Suprapubic skin (tissue), 4 donors: ENCODE results near the gene NR1H4. TPM values are rescaled to one million over a fixed set of nuclear protein-coding genes. Genes with fewer than 3 reads are reported as not detected.

ENCODE experiments used
- DNase-seq, 2 donors: peaks; one replicate each; pipeline ENCODE4 v3.0.0-alpha.2; 2019; ENCODE audit warnings: low spot score in 2 of 2
- H3K27ac ChIP-seq: fragments of 200-600 bp; sonication (generic); one replicate; pipeline ENCODE4 v1.5.1; 2019
- H3K27me3 ChIP-seq: fragments of 200-600 bp; sonication (generic); one replicate; pipeline ENCODE4 v1.5.1; 2019
- H3K36me3 ChIP-seq: fragments of 200-600 bp; sonication (generic); one replicate; pipeline ENCODE4 v1.5.1; 2019
- H3K4me1 ChIP-seq: fragments of 200-600 bp; sonication (generic); one replicate; pipeline ENCODE4 v1.5.1; 2019
- H3K4me3 ChIP-seq: fragments of 200-600 bp; sonication (generic); one replicate; pipeline ENCODE4 v1.5.1; 2019; ENCODE audit warnings: mild to moderate bottlenecking
- H3K9me3 ChIP-seq: fragments of 200-600 bp; sonication (generic); one replicate; pipeline ENCODE4 v1.5.1; 2019
- EP300 ChIP-seq: sonication (generic); formaldehyde crosslinking; IDR thresholded peaks from one replicate; pipeline ENCODE4 v1.6.1; 2017; ENCODE audit warnings: antibody characterized with exemption
- POLR2A ChIP-seq, 2 donors: fragments of 450-650 bp; IDR thresholded peaks; one replicate each; pipeline ENCODE4 v1.6.1; 2017; ENCODE audit warnings: antibody characterized with exemption in 2 of 2, mild to moderate bottlenecking in 2 of 2, moderate library complexity in 2 of 2
- POLR2AphosphoS5 ChIP-seq, 3 donors: sonication (generic); formaldehyde crosslinking; IDR thresholded peaks; one replicate each; pipeline ENCODE4 v1.6.1; 2017; ENCODE audit warnings: antibody characterized with exemption in 3 of 3
- WGBS: methylation state at CpG from one replicate; pipeline ENCODE4 v1.1.5; 2018; 5-methylcytosine and 5-hydroxymethylcytosine counted together
- total RNA-seq, 4 donors: library from RNA; depleted of rRNA; stranded (reverse); fragments of >200 nt; gene quantifications; one replicate each; pipeline ENCODE4 v1.1.0, GENCODE V29; 2016
- TF ChIP-seq, protein P1 (sequence below), 2 donors: fragments of 200-600 bp in 1 of 2; fragments of 450-650 bp in 1 of 2; sonication (generic) in 1 of 2; IDR thresholded peaks; one replicate each; pipeline ENCODE4 v1.5.1; 2016 to 2019; ENCODE audit warnings: antibody characterized with exemption in 2 of 2, mild to moderate bottlenecking in 1 of 2, moderate library complexity in 1 of 2

Gene NR1H4
- total RNA-seq, 4 donors from 2014 or later = not detected

DNA sequence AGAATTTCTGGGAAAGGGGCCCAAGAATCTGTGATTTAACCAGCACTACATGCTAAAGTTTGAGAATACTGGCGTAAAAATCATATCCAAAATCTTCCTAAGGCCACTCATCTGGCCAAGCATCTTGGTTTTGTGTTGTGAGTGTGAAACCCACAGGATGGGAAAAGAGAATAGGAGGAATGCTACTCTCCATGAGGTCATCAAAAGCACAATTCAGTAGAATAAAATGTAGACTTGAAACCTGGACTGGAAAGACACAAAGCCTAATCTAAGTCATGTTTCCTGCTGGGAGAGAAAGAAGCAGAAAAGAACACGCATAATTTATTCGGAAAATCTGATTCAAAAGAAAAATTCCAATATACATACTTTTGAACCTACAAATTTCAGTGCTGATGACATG lies 42.3 kb downstream of the NR1H4 start:
- H3K36me3 ChIP-seq = no peaks in the 10 kb centered on the region
- H3K9me3 ChIP-seq = no peaks in the 10 kb centered on the region
- H3K27ac ChIP-seq = no peak overlapping the region
- 93% methylated on average over 3 of the region's 3 CpGs for WGBS
- H3K4me1 ChIP-seq = no peaks in the 10 kb centered on the region
- no peak for DNase-seq
- TF ChIP-seq EP300 (no peak), POLR2A (IDR thresholded peaks at IDR 0.05) (no peak), POLR2AphosphoS5 (IDR thresholded peaks at IDR 0.05) (no peak)
- TF ChIP-seq, protein P1, sequence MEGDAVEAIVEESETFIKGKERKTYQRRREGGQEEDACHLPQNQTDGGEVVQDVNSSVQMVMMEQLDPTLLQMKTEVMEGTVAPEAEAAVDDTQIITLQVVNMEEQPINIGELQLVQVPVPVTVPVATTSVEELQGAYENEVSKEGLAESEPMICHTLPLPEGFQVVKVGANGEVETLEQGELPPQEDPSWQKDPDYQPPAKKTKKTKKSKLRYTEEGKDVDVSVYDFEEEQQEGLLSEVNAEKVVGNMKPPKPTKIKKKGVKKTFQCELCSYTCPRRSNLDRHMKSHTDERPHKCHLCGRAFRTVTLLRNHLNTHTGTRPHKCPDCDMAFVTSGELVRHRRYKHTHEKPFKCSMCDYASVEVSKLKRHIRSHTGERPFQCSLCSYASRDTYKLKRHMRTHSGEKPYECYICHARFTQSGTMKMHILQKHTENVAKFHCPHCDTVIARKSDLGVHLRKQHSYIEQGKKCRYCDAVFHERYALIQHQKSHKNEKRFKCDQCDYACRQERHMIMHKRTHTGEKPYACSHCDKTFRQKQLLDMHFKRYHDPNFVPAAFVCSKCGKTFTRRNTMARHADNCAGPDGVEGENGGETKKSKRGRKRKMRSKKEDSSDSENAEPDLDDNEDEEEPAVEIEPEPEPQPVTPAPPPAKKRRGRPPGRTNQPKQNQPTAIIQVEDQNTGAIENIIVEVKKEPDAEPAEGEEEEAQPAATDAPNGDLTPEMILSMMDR (IDR thresholded peaks at IDR 0.05) = no peak
- H3K27me3 ChIP-seq = no peaks in the 10 kb centered on the region
- H3K4me3 ChIP-seq = no peak overlapping the region

DNA sequence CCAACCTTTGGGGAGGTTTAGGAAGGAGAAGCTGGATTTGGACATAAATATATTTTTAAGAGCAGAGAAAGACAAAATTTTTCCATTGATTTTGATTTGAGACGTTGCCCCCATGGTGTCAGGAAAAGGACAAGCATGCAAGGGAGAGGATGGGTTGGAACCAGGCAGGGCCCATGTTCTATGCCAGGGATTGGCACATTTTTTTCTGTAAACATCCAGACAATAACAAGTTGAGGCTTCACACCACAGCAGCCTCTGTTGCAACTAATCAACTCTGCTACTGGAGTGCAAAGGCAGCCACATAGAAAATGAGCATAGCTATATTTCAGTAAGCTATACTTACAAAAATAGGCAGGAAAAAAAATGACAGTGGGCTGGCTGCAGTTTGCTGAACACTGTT lies 44.7 kb downstream of the NR1H4 start:
- Histone ChIP-seq H3K27ac (no peak overlapping the region), H3K4me3 (no peak overlapping the region), H3K27me3 (no peaks in the 10 kb centered on the region), H3K36me3 (no peaks in the 10 kb centered on the region), H3K4me1 (no peaks in the 10 kb centered on the region), H3K9me3 (no peaks in the 10 kb centered on the region)
- TF ChIP-seq EP300 (no peak), POLR2A (IDR thresholded peaks at IDR 0.05) (no peak), POLR2AphosphoS5 (IDR thresholded peaks at IDR 0.05) (no peak)
- TF ChIP-seq, protein P1 (IDR thresholded peaks at IDR 0.05) = no peak
- WGBS = 60% methylated on average over 1 of the region's 1 CpG
- DNase-seq = no peak

DNA sequence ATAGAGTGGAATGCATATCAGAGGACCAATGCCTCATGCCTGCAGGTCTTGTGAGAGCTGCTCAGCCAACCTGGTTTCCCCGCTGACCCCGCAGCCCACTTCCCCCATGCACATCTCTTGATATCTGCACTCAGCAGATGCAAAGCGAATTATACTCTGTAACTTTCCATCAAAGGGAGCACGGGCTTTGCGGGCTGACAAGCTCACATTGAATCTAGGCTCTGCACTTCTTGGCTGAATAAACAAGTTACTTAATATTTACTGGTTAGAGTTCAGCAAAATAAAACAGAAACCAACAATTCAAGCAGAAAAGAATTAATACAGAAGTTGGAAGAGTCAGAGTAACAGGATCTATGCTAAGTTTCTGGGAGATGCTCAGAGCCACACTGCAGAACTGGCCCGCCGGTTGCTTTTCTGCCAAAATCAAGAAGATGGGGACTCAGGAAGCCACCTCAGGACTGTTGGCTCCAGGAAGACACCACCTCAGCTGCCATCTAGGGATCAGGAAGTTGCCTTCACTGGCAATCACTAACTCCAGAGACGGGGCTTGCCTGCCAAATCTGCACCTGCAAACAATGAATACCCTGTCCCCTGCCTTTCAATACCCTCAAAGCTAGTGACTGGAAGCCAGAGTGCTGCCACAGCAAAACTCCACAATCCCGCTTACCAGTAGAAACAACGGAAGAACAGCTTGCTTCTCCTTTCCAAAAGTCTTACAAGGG lies 46.5 kb downstream of the NR1H4 start:
- H3K9me3 ChIP-seq = no peaks in the 10 kb centered on the region
- WGBS = 92% methylated on average over 9 of the region's 10 CpGs

GRCh38 chr12:100521958-100522357 lies 48.3 kb downstream of the NR1H4 start:
- Histone ChIP-seq H3K4me1 (no peaks in the 10 kb centered on the region), H3K4me3 (no peak overlapping the region), H3K36me3 (no peaks in the 10 kb centered on the region), H3K27ac (no peak overlapping the region), H3K27me3 (no peaks in the 10 kb centered on the region), H3K9me3 (no peaks in the 10 kb centered on the region)
- TF ChIP-seq EP300 (no peak), POLR2AphosphoS5 (IDR thresholded peaks at IDR 0.05) (no peak), POLR2A (IDR thresholded peaks at IDR 0.05) (no peak)
- TF ChIP-seq, protein P1 (IDR thresholded peaks at IDR 0.05) = no peak
- WGBS = 60% methylated on average over 1 of the region's 1 CpG
- DNase-seq = no peak

More for the DNA sequence above, 46.5 kb downstream of the NR1H4 start:
- Histone ChIP-seq H3K27ac (no peak overlapping the region), H3K36me3 (no peaks in the 10 kb centered on the region), H3K4me1 (no peaks in the 10 kb centered on the region), H3K27me3 (no peaks in the 10 kb centered on the region), H3K4me3 (no peak overlapping the region)
- TF ChIP-seq, protein P1 (IDR thresholded peaks at IDR 0.05) = no peak
- TF ChIP-seq POLR2A (IDR thresholded peaks at IDR 0.05) = no peak
- no peak for TF ChIP-seq EP300
- TF ChIP-seq POLR2AphosphoS5 (IDR thresholded peaks at IDR 0.05) = no peak
- DNase-seq = no peak

DNA sequence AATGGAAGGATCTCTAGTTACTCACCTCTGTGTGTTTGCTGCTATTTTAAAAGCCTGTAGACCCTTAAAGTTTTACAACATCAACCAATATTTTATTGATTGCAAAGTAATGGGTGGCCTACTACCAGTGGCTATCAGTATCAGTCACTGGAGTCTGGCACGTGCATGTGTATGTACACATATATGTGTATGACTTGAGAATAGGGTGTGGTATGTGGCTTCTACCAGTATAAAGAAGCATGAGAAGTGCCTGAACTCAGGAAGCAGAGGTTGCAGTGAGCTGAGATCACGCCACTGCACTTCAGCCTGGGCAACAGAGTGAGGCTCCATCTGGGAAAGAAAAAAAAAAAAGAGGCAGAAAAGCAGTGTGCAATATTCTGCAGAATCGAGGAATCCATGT lies 54.4 kb downstream of the NR1H4 start:
- DNase-seq = no peak
- no peaks in the 10 kb centered on the region for H3K9me3 ChIP-seq
- H3K27ac ChIP-seq = no peak overlapping the region
- no peaks in the 10 kb centered on the region for H3K4me1 ChIP-seq
- no peak for TF ChIP-seq EP300
- TF ChIP-seq POLR2A (IDR thresholded peaks at IDR 0.05) = no peak
- no peak for TF ChIP-seq POLR2AphosphoS5 (IDR thresholded peaks at IDR 0.05)
- no peaks in the 10 kb centered on the region for H3K36me3 ChIP-seq
- H3K27me3 ChIP-seq = peaks cover 5% of the 10 kb centered on the region
- no peak overlapping the region for H3K4me3 ChIP-seq
- 67% methylated on average over 3 of the region's 3 CpGs for WGBS
